Effector memory CD8-positive, alpha-beta T cell (primary cell): ENCODE data around the gene CRY2.
"Not testable (repeated sequence)": the region's sequence is repeated elsewhere in the genome, so short reads cannot be mapped to it uniquely, and the experiment has no call there.

Source experiments
- ATAC-seq: fragments of 150-1000 bp; cut with Tn5 transposase; replicated peaks from 2 replicates; pipeline ENCODE4 v1.10.0; 2021; ENCODE audit warnings: mild to moderate bottlenecking, moderate library complexity
- DNase-seq, 3 experiments: peaks; one replicate each; pipeline ENCODE4 v3.0.0; 2021
- H3K27ac Mint-ChIP-seq, 2 donors: one replicate each; pipeline ENCODE4 v1.8.0; 2022; ENCODE audit warnings: mild to moderate bottlenecking in 2 of 2, mixed read lengths in 2 of 2, moderate library complexity in 2 of 2
- H3K27me3 Mint-ChIP-seq, 2 donors: one replicate each; pipeline ENCODE4 v1.8.0; 2022; ENCODE audit warnings: mixed read lengths in 2 of 2
- H3K36me3 Mint-ChIP-seq: one replicate; pipeline ENCODE4 v1.8.0; 2022; ENCODE audit warnings: mild to moderate bottlenecking, moderate library complexity, mixed read lengths; ENCODE audit not compliant: insufficient read depth
- H3K4me1 Mint-ChIP-seq, 2 donors: one replicate each; pipeline ENCODE4 v1.8.0; 2022; ENCODE audit warnings: low read depth in 2 of 2, mixed read lengths in 2 of 2
- H3K4me3 Mint-ChIP-seq, 2 donors: one replicate each; pipeline ENCODE4 v1.8.0; 2022; ENCODE audit warnings: mild to moderate bottlenecking in 2 of 2, mixed read lengths in 2 of 2, moderate library complexity in 2 of 2
- H3K9me3 Mint-ChIP-seq, 2 donors: one replicate each; pipeline ENCODE4 v1.8.0; 2022; ENCODE audit warnings: mixed read lengths in 2 of 2

Gene CRY2

GRCh38 chr11:45818961-45819605, 28.2 kb upstream of the CRY2 start:
- Mint-ChIP-seq H3K27me3 (peaks cover 5 to 8% of the 10 kb centered on the region in 2 donors), H3K27ac (no peak overlapping the region), H3K4me1 (peaks cover 0 to 3% of the 10 kb centered on the region in 2 donors), H3K9me3 (no peaks in the 10 kb centered on the region), H3K36me3 (no peaks in the 10 kb centered on the region), H3K4me3 (no peak overlapping the region)
- no peak for ATAC-seq
- no peak for DNase-seq

GRCh38 chr11:45820211-45820857, 26.9 kb upstream of the CRY2 start:
- H3K27me3 Mint-ChIP-seq, result peaks cover 5 to 12% of the 10 kb centered on the region in 2 donors
- no peaks in the 10 kb centered on the region for H3K9me3 Mint-ChIP-seq
- H3K4me1 Mint-ChIP-seq, result peaks cover 0 to 3% of the 10 kb centered on the region in 2 donors

GRCh38 chr11:45826492-45826891, 20.8 kb upstream of the CRY2 start:
- not testable (repeated sequence) for H3K4me1 Mint-ChIP-seq, DNase-seq, H3K27ac Mint-ChIP-seq, H3K36me3 Mint-ChIP-seq, H3K9me3 Mint-ChIP-seq, ATAC-seq, H3K4me3 Mint-ChIP-seq
- peaks cover 17 to 50% of the 10 kb centered on the region in 2 donors for H3K27me3 Mint-ChIP-seq

More at GRCh38 chr11:45820211-45820857, 26.9 kb upstream of the CRY2 start:
- DNase-seq, result no peak
- Mint-ChIP-seq H3K27ac (no peak overlapping the region), H3K36me3 (no peaks in the 10 kb centered on the region), H3K4me3 (no peak overlapping the region)
- ATAC-seq, result no peak

- DNase-seq (no peak), ATAC-seq (no peak)
- Mint-ChIP-seq H3K4me3 (no peak overlapping the region), H3K9me3 (no peaks in the 10 kb centered on the region), H3K4me1 (no peaks in the 10 kb centered on the region), H3K27ac (no peak overlapping the region), H3K27me3 (peaks cover 17 to 50% of the 10 kb centered on the region in 2 donors), H3K36me3 (no peaks in the 10 kb centered on the region)
These were observed 20.2 kb upstream of the CRY2 start for GRCh38 chr11:45827123-45827522.

GRCh38 chr11:45828996-45829395, 18.3 kb upstream of the CRY2 start:
- H3K4me3 Mint-ChIP-seq, result no peak overlapping the region
- H3K9me3 Mint-ChIP-seq, result no peaks in the 10 kb centered on the region
- ATAC-seq, result no peak
- H3K27me3 Mint-ChIP-seq, result peaks cover 17 to 50% of the 10 kb centered on the region in 2 donors
- H3K27ac Mint-ChIP-seq, result no peak overlapping the region
- no peak for DNase-seq
- H3K36me3 Mint-ChIP-seq, result no peaks in the 10 kb centered on the region
- peaks cover 5% of the 10 kb centered on the region in 2 donors for H3K4me1 Mint-ChIP-seq

GRCh38 chr11:45830596-45830995, 16.7 kb upstream of the CRY2 start:
- Mint-ChIP-seq H3K27ac (no peak overlapping the region), H3K4me1 (peaks cover 10 to 11% of the 10 kb centered on the region in 2 donors), H3K36me3 (no peaks in the 10 kb centered on the region), H3K9me3 (no peaks in the 10 kb centered on the region), H3K4me3 (no peak overlapping the region), H3K27me3 (peaks cover 17 to 43% of the 10 kb centered on the region in 2 donors)
- no peak for DNase-seq
- no peak for ATAC-seq

GRCh38 chr11:45832811-45833441, 14.3 kb upstream of the CRY2 start:
- peaks cover 1 to 20% of the 10 kb centered on the region in 2 donors for H3K27me3 Mint-ChIP-seq
- no peaks in the 10 kb centered on the region for H3K36me3 Mint-ChIP-seq
- no peak overlapping the region for H3K4me3 Mint-ChIP-seq
- H3K4me1 Mint-ChIP-seq, result peaks cover 10 to 11% of the 10 kb centered on the region in 2 donors
- DNase-seq, result no peak
- ATAC-seq, result no peak
- H3K27ac Mint-ChIP-seq, result no peak overlapping the region
- H3K9me3 Mint-ChIP-seq, result no peaks in the 10 kb centered on the region

- H3K9me3 Mint-ChIP-seq, result no peaks in the 10 kb centered on the region
- peaks cover 0 to 11% of the 10 kb centered on the region in 2 donors for H3K27me3 Mint-ChIP-seq
- no peak for DNase-seq
- H3K36me3 Mint-ChIP-seq, result no peaks in the 10 kb centered on the region
- H3K4me3 Mint-ChIP-seq, result no peak overlapping the region
- no peak for ATAC-seq
- H3K27ac Mint-ChIP-seq, result peak overlapping the region in 1 of 2 donors; percentile 8
- peaks cover 10 to 11% of the 10 kb centered on the region in 2 donors for H3K4me1 Mint-ChIP-seq
These were observed 13.5 kb upstream of the CRY2 start for GRCh38 chr11:45833761-45834160.

GRCh38 chr11:45834298-45834756, 12.9 kb upstream of the CRY2 start:
- Mint-ChIP-seq H3K27ac (peak overlapping the region in 1 of 2 donors; percentile 8), H3K4me3 (no peak overlapping the region), H3K36me3 (no peaks in the 10 kb centered on the region), H3K9me3 (no peaks in the 10 kb centered on the region), H3K27me3 (peaks cover 0 to 9% of the 10 kb centered on the region in 2 donors), H3K4me1 (peaks cover 10 to 11% of the 10 kb centered on the region in 2 donors)
- DNase-seq, result no peak
- ATAC-seq, result no peak

- H3K36me3 Mint-ChIP-seq, result peaks cover 14% of the 10 kb centered on the region
- peaks cover 0 to 4% of the 10 kb centered on the region in 2 donors for H3K27me3 Mint-ChIP-seq
- DNase-seq (no peak), ATAC-seq (no peak)
- H3K9me3 Mint-ChIP-seq, result no peaks in the 10 kb centered on the region
- no peak overlapping the region for H3K27ac Mint-ChIP-seq
- peaks cover 10 to 13% of the 10 kb centered on the region in 2 donors for H3K4me1 Mint-ChIP-seq
- no peak overlapping the region for H3K4me3 Mint-ChIP-seq
These were observed 8.1 kb upstream of the CRY2 start for GRCh38 chr11:45839204-45839603.

- H3K36me3 Mint-ChIP-seq, result peaks cover 14% of the 10 kb centered on the region
- ATAC-seq, H3K27me3 Mint-ChIP-seq, H3K4me3 Mint-ChIP-seq, H3K9me3 Mint-ChIP-seq, H3K27ac Mint-ChIP-seq, H3K4me1 Mint-ChIP-seq, DNase-seq: not testable (repeated sequence)
These were observed 7.0 kb upstream of the CRY2 start for GRCh38 chr11:45840251-45840650.

GRCh38 chr11:45843158-45843924, 3.9 kb upstream of the CRY2 start:
- Mint-ChIP-seq H3K4me1 (peaks cover 16 to 22% of the 10 kb centered on the region in 2 donors), H3K9me3 (no peaks in the 10 kb centered on the region), H3K4me3 (peak overlapping the region in 1 of 2 donors; percentile 47), H3K27ac (peak overlapping the region; percentile 91 to 97), H3K36me3 (peaks cover 28% of the 10 kb centered on the region), H3K27me3 (peaks cover 4 to 7% of the 10 kb centered on the region in 2 donors)
- ATAC-seq (peak; percentile 47), DNase-seq (peak; percentile 91 to 93 (median 92))
